ENCODE results near the gene ZNF200.

ZNF200 gene

GRCh38 chr16:3193221-3194212 is 41.4 kb downstream of the ZNF200 start:
- DNase-seq (ENCODE audit: low spot score) (no peak), ATAC-seq (ENCODE audit: low read depth) (no peak)
- Histone ChIP-seq H3K27me3 (ENCODE audit: insufficient read depth, poor library complexity, severe bottlenecking) (no peaks in the 10 kb centered on the region), H3K36me3 (ENCODE audit: low read depth) (no peaks in the 10 kb centered on the region), H3K27ac (ENCODE audit: poor library complexity, severe bottlenecking) (no peak overlapping the region), H3K9me3 (ENCODE audit: severe bottlenecking) (no peaks in the 10 kb centered on the region), H3K4me3 (ENCODE audit: severe bottlenecking) (no peak overlapping the region), H3K4me1 (ENCODE audit: insufficient read depth, poor library complexity, severe bottlenecking) (no peaks in the 10 kb centered on the region)
- no peak for TF ChIP-seq CTCF (IDR thresholded peaks at IDR 0.05; ENCODE audit: poor library complexity, severe bottlenecking)

GRCh38 chr16:3192476-3193019 is 42.4 kb downstream of the ZNF200 start:
- no peak for DNase-seq (ENCODE audit: low spot score)
- no peak for TF ChIP-seq CTCF (IDR thresholded peaks at IDR 0.05; ENCODE audit: poor library complexity, severe bottlenecking)
- no peaks in the 10 kb centered on the region for H3K9me3 ChIP-seq (ENCODE audit: severe bottlenecking)
- no peaks in the 10 kb centered on the region for H3K27me3 ChIP-seq (ENCODE audit: insufficient read depth, poor library complexity, severe bottlenecking)
- no peaks in the 10 kb centered on the region for H3K36me3 ChIP-seq (ENCODE audit: low read depth)
- H3K27ac ChIP-seq (ENCODE audit: poor library complexity, severe bottlenecking) = no peak overlapping the region
- ATAC-seq (ENCODE audit: low read depth) = no peak
- H3K4me3 ChIP-seq (ENCODE audit: severe bottlenecking) = no peak overlapping the region
- no peaks in the 10 kb centered on the region for H3K4me1 ChIP-seq (ENCODE audit: insufficient read depth, poor library complexity, severe bottlenecking)

- Histone ChIP-seq H3K27me3 (ENCODE audit: insufficient read depth, poor library complexity, severe bottlenecking) (no peaks in the 10 kb centered on the region), H3K4me3 (ENCODE audit: severe bottlenecking) (peak overlapping the region; percentile 31), H3K4me1 (ENCODE audit: insufficient read depth, poor library complexity, severe bottlenecking) (no peaks in the 10 kb centered on the region), H3K27ac (ENCODE audit: poor library complexity, severe bottlenecking) (no peak overlapping the region), H3K36me3 (ENCODE audit: low read depth) (no peaks in the 10 kb centered on the region), H3K9me3 (ENCODE audit: severe bottlenecking) (no peaks in the 10 kb centered on the region)
- peak; percentile 7; the same call in 1 of the 3 replicates for ATAC-seq (ENCODE audit: low read depth)
- DNase-seq (ENCODE audit: low spot score) = no peak
- TF ChIP-seq CTCF (IDR thresholded peaks at IDR 0.05; ENCODE audit: poor library complexity, severe bottlenecking) = no peak
Measured at GRCh38 chr16:3190949-3191353, 44.0 kb downstream of the ZNF200 start.

GRCh38 chr16:3189869-3190268 is 45.1 kb downstream of the ZNF200 start:
- no peak for DNase-seq (ENCODE audit: low spot score)
- H3K4me1 ChIP-seq (ENCODE audit: insufficient read depth, poor library complexity, severe bottlenecking) = no peaks in the 10 kb centered on the region
- no peak for ATAC-seq (ENCODE audit: low read depth)
- H3K4me3 ChIP-seq (ENCODE audit: severe bottlenecking) = peak overlapping the region; percentile 52
- H3K36me3 ChIP-seq (ENCODE audit: low read depth) = no peaks in the 10 kb centered on the region
- TF ChIP-seq CTCF (IDR thresholded peaks at IDR 0.05; ENCODE audit: poor library complexity, severe bottlenecking) = no peak
- no peaks in the 10 kb centered on the region for H3K27me3 ChIP-seq (ENCODE audit: insufficient read depth, poor library complexity, severe bottlenecking)
- peak overlapping the region; percentile 54 for H3K27ac ChIP-seq (ENCODE audit: poor library complexity, severe bottlenecking)
- no peaks in the 10 kb centered on the region for H3K9me3 ChIP-seq (ENCODE audit: severe bottlenecking)
